GM23248 (cell line): ENCODE data around the gene RBPJL. TPM values are rescaled to one million over a fixed set of nuclear protein-coding genes. Genes with fewer than 3 reads are reported as not detected.

Source experiments
- DNase-seq: peaks from one replicate; pipeline ENCODE4 v3.0.0-alpha.2; 2015
- H2AFZ ChIP-seq: fragments of 200-600 bp; sonication (generic); 2 replicates; pipeline ENCODE4 v1.6.1; 2016; ENCODE audit warnings: antibody characterized with exemption
- H3F3A ChIP-seq: fragments of 200-600 bp; sonication (generic); 2 replicates; pipeline ENCODE4 v1.6.1; 2016; ENCODE audit warnings: mild to moderate bottlenecking, antibody characterized with exemption, mixed run types; ENCODE audit not compliant: insufficient read depth
- H3K27ac ChIP-seq: fragments of 200-600 bp; sonication (generic); 2 replicates; pipeline ENCODE4 v1.5.1; 2016; ENCODE audit warnings: mild to moderate bottlenecking
- H3K27me3 ChIP-seq: fragments of 200-600 bp; sonication (generic); replicated peaks from 2 replicates; pipeline ENCODE4 v1.6.1; 2016; ENCODE audit warnings: mild to moderate bottlenecking; ENCODE audit not compliant: insufficient read depth
- H3K36me3 ChIP-seq: fragments of 200-600 bp; sonication (generic); 2 replicates; pipeline ENCODE4 v1.6.1; 2016; ENCODE audit warnings: low read depth, mild to moderate bottlenecking
- H3K4me1 ChIP-seq: fragments of 200-600 bp; sonication (generic); 2 replicates; pipeline ENCODE4 v1.6.1; 2016; ENCODE audit warnings: mild to moderate bottlenecking; ENCODE audit not compliant: insufficient read depth
- H3K4me2 ChIP-seq: fragments of 200-600 bp; sonication (generic); one replicate; pipeline ENCODE4 v1.6.1; 2016; ENCODE audit warnings: mild to moderate bottlenecking; ENCODE audit not compliant: unreplicated experiment
- H3K4me3 ChIP-seq: fragments of 200-600 bp; sonication (generic); 2 replicates; pipeline ENCODE4 v1.5.1; 2016; ENCODE audit warnings: mild to moderate bottlenecking
- H3K79me2 ChIP-seq: fragments of 200-600 bp; sonication (generic); 2 replicates; pipeline ENCODE4 v1.6.1; 2016; ENCODE audit warnings: mild to moderate bottlenecking; ENCODE audit not compliant: insufficient read depth
- H3K9ac ChIP-seq: fragments of 200-600 bp; sonication (generic); 2 replicates; pipeline ENCODE4 v1.6.1; 2016; ENCODE audit warnings: mild to moderate bottlenecking
- H3K9me2 ChIP-seq: fragments of 200-600 bp; sonication (generic); 2 replicates; pipeline ENCODE4 v1.6.1; 2016; ENCODE audit warnings: mixed run types, mild to moderate bottlenecking, moderate library complexity; ENCODE audit not compliant: insufficient read depth
- H3K9me3 ChIP-seq: fragments of 200-600 bp; sonication (generic); one replicate; pipeline ENCODE4 v1.6.1; 2017; ENCODE audit warnings: low read depth
- H4K20me1 ChIP-seq: fragments of 200-600 bp; sonication (generic); 2 replicates; pipeline ENCODE4 v1.6.0; 2016; ENCODE audit not compliant: insufficient read depth
- EZH2 ChIP-seq: fragments of 200-600 bp; sonication (generic); IDR thresholded peaks from 2 replicates; pipeline ENCODE4 v1.6.1; 2018; ENCODE audit warnings: antibody characterized with exemption, mild to moderate bottlenecking; ENCODE audit not compliant: insufficient read depth, poor library complexity, severe bottlenecking
- EZH2phosphoT487 ChIP-seq: fragments of 200-600 bp; sonication (generic); IDR thresholded peaks from 2 replicates; pipeline ENCODE4 v1.6.1; 2018; ENCODE audit warnings: antibody characterized with exemption, moderate library complexity, mild to moderate bottlenecking, low read depth; ENCODE audit not compliant: insufficient read depth
- WGBS, 2 experiments: methylation state at CpG; one replicate each; pipeline ENCODE4 v1.1.6; 2015 to 2017; ENCODE audit warnings: low lambda C conversion rate in 2 of 2, low coverage in 1 of 2; ENCODE audit errors: missing lambda C conversion rate in 2 of 2; 5-methylcytosine and 5-hydroxymethylcytosine counted together
- in situ Hi-C: fragments of 300-500 bp; cut with MboI; formaldehyde crosslinking; loops from 2 replicates; pipeline ENCODE4 v1.15.0; 2020
- polyA plus RNA-seq: library from polyadenylated mRNA; unstranded; fragments of >200 nt; fragmentation: Nextera tagmentation; extraction: Ambion mirVana; gene quantifications from 2 replicates; pipeline ENCODE4 v1.2.1, GENCODE V29; 2016
- total RNA-seq: library from RNA; depleted of rRNA; stranded (reverse); fragments of >200 nt; shearing (Covaris generic); gene quantifications from 2 replicates; pipeline ENCODE4 v1.2.3, GENCODE V29; 2014; rRNA removed

Gene RBPJL
- total and polyA plus RNA-seq, 2 experiments from 2014 or later: not detected

GRCh38 chr20:45366631-45367030, 60.0 kb downstream of the RBPJL start:
- in situ Hi-C loops: no loop called here
- H4K20me1 ChIP-seq: no peaks in the 10 kb centered on the region
- H3K36me3 ChIP-seq: peaks cover 12% of the 10 kb centered on the region; the same call in 1 of the 2 replicates
- H3K27me3 ChIP-seq: no peaks in the 10 kb centered on the region
- H3K9me3 ChIP-seq: no peaks in the 10 kb centered on the region
- no peak overlapping the region for H3K27ac ChIP-seq
- H3K4me2 ChIP-seq: no peak overlapping the region
- TF ChIP-seq EZH2phosphoT487: no peak
- TF ChIP-seq EZH2: no peak
- WGBS, 2 experiments: 86 to 88% methylated on average over 11 of the region's 11 CpGs
- no peak for DNase-seq
- no peak overlapping the region for H3K4me3 ChIP-seq
- H2AFZ ChIP-seq: no peak overlapping the region
- peaks cover 37% of the 10 kb centered on the region for H3K79me2 ChIP-seq
- H3K9me2 ChIP-seq: no peaks in the 10 kb centered on the region
- no peak overlapping the region for H3K9ac ChIP-seq
- no peaks in the 10 kb centered on the region for H3F3A ChIP-seq
- peaks cover 5% of the 10 kb centered on the region; the same call in 1 of the 2 replicates for H3K4me1 ChIP-seq

GRCh38 chr20:45367126-45367525, 60.5 kb downstream of the RBPJL start:
- no peaks in the 10 kb centered on the region for H3K9me2 ChIP-seq
- H3K4me2 ChIP-seq: no peak overlapping the region
- no peak for DNase-seq
- no peaks in the 10 kb centered on the region for H3F3A ChIP-seq
- peaks cover 37% of the 10 kb centered on the region for H3K79me2 ChIP-seq
- no peak overlapping the region for H2AFZ ChIP-seq
- TF ChIP-seq EZH2phosphoT487 (no peak), EZH2 (no peak)
- H3K9me3 ChIP-seq: no peaks in the 10 kb centered on the region
- peaks cover 5% of the 10 kb centered on the region; the same call in 1 of the 2 replicates for H3K4me1 ChIP-seq
- H3K27ac ChIP-seq: no peak overlapping the region
- H3K36me3 ChIP-seq: peaks cover 12% of the 10 kb centered on the region; the same call in 1 of the 2 replicates
- in situ Hi-C loops: no loop called here
- no peaks in the 10 kb centered on the region for H3K27me3 ChIP-seq
- H3K4me3 ChIP-seq: no peak overlapping the region
- no peaks in the 10 kb centered on the region for H4K20me1 ChIP-seq
- H3K9ac ChIP-seq: no peak overlapping the region

Other genes with a start within 250 kb of the RBPJL start
- gene KCNS1, start 205.7 kb upstream of the RBPJL start, total RNA-seq: 0.11 and 0.25 TPM in 2 replicates
- 0.55 and 0.99 TPM in 2 replicates for gene KCNS1, start 205.7 kb upstream of the RBPJL start, polyA plus RNA-seq
- not detected in 2 replicates for gene WFDC5, start 191.7 kb upstream of the RBPJL start, total RNA-seq
- gene WFDC5, start 191.7 kb upstream of the RBPJL start, polyA plus RNA-seq: not detected in 2 replicates
- gene WFDC12, start 182.4 kb upstream of the RBPJL start, total RNA-seq: not detected in 2 replicates
- gene WFDC12, start 182.4 kb upstream of the RBPJL start, polyA plus RNA-seq: not detected in 2 replicates
- gene PI3, start 131.9 kb upstream of the RBPJL start, total RNA-seq: 1.5 TPM in 1 of 2 replicates, not detected in the other
- gene PI3, start 131.9 kb upstream of the RBPJL start, polyA plus RNA-seq: not detected in 2 replicates
- gene SEMG1, start 99.8 kb upstream of the RBPJL start, total RNA-seq: not detected in 2 replicates
- gene SEMG1, start 99.8 kb upstream of the RBPJL start, polyA plus RNA-seq: not detected in 2 replicates
- gene SEMG2, start 85.5 kb upstream of the RBPJL start, total RNA-seq: not detected in 2 replicates
- not detected in 2 replicates for gene SEMG2, start 85.5 kb upstream of the RBPJL start, polyA plus RNA-seq
- 1.7 TPM in 1 of 2 replicates, not detected in the other for gene SLPI, start 52.3 kb upstream of the RBPJL start, total RNA-seq
- gene SLPI, start 52.3 kb upstream of the RBPJL start, polyA plus RNA-seq: 3.4 and 3.7 TPM in 2 replicates
- not detected in 2 replicates for gene MATN4, start 1.5 kb downstream of the RBPJL start, total RNA-seq
- gene MATN4, start 1.5 kb downstream of the RBPJL start, polyA plus RNA-seq: 0.09 TPM in 1 of 2 replicates, not detected in the other
- gene SDC4, start 41.6 kb downstream of the RBPJL start, total RNA-seq: 368 and 410 TPM in 2 replicates
- gene SDC4, start 41.6 kb downstream of the RBPJL start, polyA plus RNA-seq: 454 and 461 TPM in 2 replicates
- gene SYS1, start 56.3 kb downstream of the RBPJL start, total RNA-seq: 27.3 and 38.7 TPM in 2 replicates
- 24.6 and 27.1 TPM in 2 replicates for gene SYS1, start 56.3 kb downstream of the RBPJL start, polyA plus RNA-seq
- gene TP53TG5, start 71.5 kb downstream of the RBPJL start, total RNA-seq: not detected in 2 replicates
- 0.42 and 0.55 TPM in 2 replicates for gene TP53TG5, start 71.5 kb downstream of the RBPJL start, polyA plus RNA-seq
- gene DBNDD2, start 101.4 kb downstream of the RBPJL start, total RNA-seq: 5.1 and 5.7 TPM in 2 replicates
- 27.9 and 30.0 TPM in 2 replicates for gene DBNDD2, start 101.4 kb downstream of the RBPJL start, polyA plus RNA-seq
- 108 and 138 TPM in 2 replicates for gene PIGT, start 109.3 kb downstream of the RBPJL start, total RNA-seq
- 190 and 198 TPM in 2 replicates for gene PIGT, start 109.3 kb downstream of the RBPJL start, polyA plus RNA-seq
- not detected in 2 replicates for gene WFDC2, start 162.9 kb downstream of the RBPJL start, total RNA-seq
- gene WFDC2, start 162.9 kb downstream of the RBPJL start, polyA plus RNA-seq: not detected in 2 replicates
- not detected in 2 replicates for gene SPINT3, start 208.8 kb downstream of the RBPJL start, total RNA-seq
- gene SPINT3, start 208.8 kb downstream of the RBPJL start, polyA plus RNA-seq: not detected in 2 replicates
- gene WFDC6, start 232.6 kb downstream of the RBPJL start, total RNA-seq: not detected in 2 replicates
- gene WFDC6, start 232.6 kb downstream of the RBPJL start, polyA plus RNA-seq: not detected in 2 replicates
- gene EPPIN, start 240.6 kb downstream of the RBPJL start, total RNA-seq: not detected in 2 replicates
- gene EPPIN, start 240.6 kb downstream of the RBPJL start, polyA plus RNA-seq: not detected in 2 replicates